SU-DHL-6 (cell line): Measurements from ENCODE around the gene PON1.

ENCODE experiments used
- H2AFZ ChIP-seq: fragments of 200-600 bp; sonication (generic); 2 replicates; pipeline ENCODE4 v1.6.1; 2014; ENCODE audit warnings: low read depth, mild to moderate bottlenecking, moderate library complexity, mixed read lengths, antibody characterized with exemption, low read length; ENCODE audit not compliant: severe bottlenecking
- H3F3A ChIP-seq: fragments of 200-600 bp; shearing (Covaris generic); 2 replicates; pipeline ENCODE4 v1.6.0; 2016; ENCODE audit warnings: antibody characterized with exemption, mild to moderate bottlenecking; ENCODE audit not compliant: insufficient read depth
- H3K27ac ChIP-seq: fragments of 200-600 bp; sonication (generic); 2 replicates; pipeline ENCODE4 v1.5.1; 2016; ENCODE audit warnings: low read depth, mild to moderate bottlenecking, low read length, moderate library complexity, mixed read lengths
- H3K27me3 ChIP-seq: fragments of 200-600 bp; sonication (generic), shearing (Covaris generic); 2 replicates; pipeline ENCODE4 v1.6.0; 2014; ENCODE audit warnings: mild to moderate bottlenecking, low read length
- H3K36me3 ChIP-seq: fragments of 200-600 bp; sonication (generic); 2 replicates; pipeline ENCODE4 v1.6.1; 2014; ENCODE audit warnings: mild to moderate bottlenecking, low read length, mixed read lengths
- H3K4me2 ChIP-seq: fragments of 300-600, 200-600 bp; shearing (Covaris generic), sonication (generic); 2 replicates; pipeline ENCODE4 v1.6.0; 2014; ENCODE audit warnings: low read length, low read depth, mild to moderate bottlenecking; ENCODE audit not compliant: poor library complexity, severe bottlenecking
- H3K4me3 ChIP-seq: fragments of 200-600 bp; sonication (generic); 2 replicates; pipeline ENCODE4 v1.5.1; 2014; ENCODE audit warnings: antibody characterized with exemption, low read length, mild to moderate bottlenecking, mixed read lengths; ENCODE audit not compliant: insufficient read depth, poor library complexity, severe bottlenecking
- H3K79me2 ChIP-seq: fragments of 200-600 bp; sonication (generic); 2 replicates; pipeline ENCODE4 v1.6.1; 2014; ENCODE audit warnings: mild to moderate bottlenecking, low read length, moderate library complexity; ENCODE audit not compliant: insufficient read depth
- H3K9ac ChIP-seq: fragments of 200-600 bp; sonication (generic); 2 replicates; pipeline ENCODE4 v1.7.0; 2014; ENCODE audit warnings: mild to moderate bottlenecking, low read length
- H3K9me2 ChIP-seq: fragments of 200-600 bp; sonication (generic); replicated peaks from 2 replicates; pipeline ENCODE4 v1.6.1; 2014; ENCODE audit warnings: low read length; ENCODE audit not compliant: insufficient read depth
- H3K9me3 ChIP-seq: fragments of 200-600 bp; sonication (generic); 2 replicates; pipeline ENCODE4 v1.6.1; 2014; ENCODE audit warnings: low read length, mixed read lengths; ENCODE audit not compliant: insufficient read depth
- H4K20me1 ChIP-seq: fragments of 200-600 bp; sonication (generic); 2 replicates; pipeline ENCODE4 v1.6.1; 2014; ENCODE audit warnings: low read depth, mild to moderate bottlenecking, antibody characterized with exemption, low read length, moderate library complexity, mixed read lengths
- EZH2phosphoT487 ChIP-seq: fragments of 200-600 bp; sonication (generic), shearing (Covaris generic); conservative IDR thresholded peaks from 2 replicates; pipeline ENCODE4 v1.6.1; 2018; ENCODE audit warnings: mild to moderate bottlenecking, antibody characterized with exemption, low read length, moderate library complexity, mixed read lengths
- TF ChIP-seq, protein P1 (sequence below): fragments of 200-600 bp; sonication (generic); IDR thresholded peaks from one replicate; pipeline ENCODE4 v1.5.1; 2017; ENCODE audit warnings: antibody characterized with exemption, mild to moderate bottlenecking, low read length, moderate library complexity; ENCODE audit not compliant: insufficient read depth, poor library complexity, severe bottlenecking

PON1 gene

DNA sequence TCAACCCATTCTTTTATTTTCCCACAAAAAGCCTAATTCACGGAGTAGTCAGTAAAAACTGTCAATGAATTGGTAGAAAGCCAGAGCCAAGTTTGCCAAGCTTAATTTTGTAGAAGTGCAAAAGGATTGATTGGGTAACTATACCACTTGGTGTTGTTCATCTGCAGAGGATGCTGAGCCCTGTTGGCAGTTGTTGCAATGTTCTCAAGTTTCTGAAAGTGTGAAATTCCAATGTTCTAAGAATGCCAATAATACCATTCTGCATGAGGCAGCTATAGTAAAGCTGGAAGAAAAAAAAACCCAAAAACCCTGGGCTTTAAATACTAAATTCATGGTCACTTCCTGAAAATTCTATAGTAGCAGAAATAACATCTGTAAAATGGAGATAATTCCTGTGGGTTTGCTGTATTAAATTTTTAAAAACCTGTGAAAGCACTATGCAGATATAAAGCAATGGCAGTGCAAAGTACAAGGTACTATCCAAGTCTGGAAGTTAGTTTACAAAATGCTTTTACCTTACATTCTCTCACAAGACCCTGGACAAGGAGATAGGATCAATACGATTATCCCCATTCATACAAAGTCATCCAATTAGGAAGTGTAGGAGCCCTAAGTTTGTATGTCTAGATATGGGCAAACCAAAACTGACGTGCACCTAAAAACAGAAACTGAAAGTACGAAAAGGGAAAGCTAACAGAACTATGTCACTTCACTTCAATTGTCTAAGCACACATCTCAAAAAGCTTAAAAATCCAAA, 6.0 kb upstream of the PON1 start:
- Histone ChIP-seq H3K79me2 (no peaks in the 10 kb centered on the region), H3K9me3 (no peaks in the 10 kb centered on the region), H4K20me1 (no peaks in the 10 kb centered on the region), H3K36me3 (no peaks in the 10 kb centered on the region), H3K27me3 (no peaks in the 10 kb centered on the region), H3K4me3 (no peak overlapping the region), H3K27ac (no peak overlapping the region), H3F3A (no peaks in the 10 kb centered on the region), H3K9me2 (no peaks in the 10 kb centered on the region), H3K4me2 (no peak overlapping the region), H2AFZ (no peak overlapping the region), H3K9ac (no peak overlapping the region)
- TF ChIP-seq, protein P1, sequence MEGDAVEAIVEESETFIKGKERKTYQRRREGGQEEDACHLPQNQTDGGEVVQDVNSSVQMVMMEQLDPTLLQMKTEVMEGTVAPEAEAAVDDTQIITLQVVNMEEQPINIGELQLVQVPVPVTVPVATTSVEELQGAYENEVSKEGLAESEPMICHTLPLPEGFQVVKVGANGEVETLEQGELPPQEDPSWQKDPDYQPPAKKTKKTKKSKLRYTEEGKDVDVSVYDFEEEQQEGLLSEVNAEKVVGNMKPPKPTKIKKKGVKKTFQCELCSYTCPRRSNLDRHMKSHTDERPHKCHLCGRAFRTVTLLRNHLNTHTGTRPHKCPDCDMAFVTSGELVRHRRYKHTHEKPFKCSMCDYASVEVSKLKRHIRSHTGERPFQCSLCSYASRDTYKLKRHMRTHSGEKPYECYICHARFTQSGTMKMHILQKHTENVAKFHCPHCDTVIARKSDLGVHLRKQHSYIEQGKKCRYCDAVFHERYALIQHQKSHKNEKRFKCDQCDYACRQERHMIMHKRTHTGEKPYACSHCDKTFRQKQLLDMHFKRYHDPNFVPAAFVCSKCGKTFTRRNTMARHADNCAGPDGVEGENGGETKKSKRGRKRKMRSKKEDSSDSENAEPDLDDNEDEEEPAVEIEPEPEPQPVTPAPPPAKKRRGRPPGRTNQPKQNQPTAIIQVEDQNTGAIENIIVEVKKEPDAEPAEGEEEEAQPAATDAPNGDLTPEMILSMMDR: no peak
- TF ChIP-seq EZH2phosphoT487: no peak

DNA sequence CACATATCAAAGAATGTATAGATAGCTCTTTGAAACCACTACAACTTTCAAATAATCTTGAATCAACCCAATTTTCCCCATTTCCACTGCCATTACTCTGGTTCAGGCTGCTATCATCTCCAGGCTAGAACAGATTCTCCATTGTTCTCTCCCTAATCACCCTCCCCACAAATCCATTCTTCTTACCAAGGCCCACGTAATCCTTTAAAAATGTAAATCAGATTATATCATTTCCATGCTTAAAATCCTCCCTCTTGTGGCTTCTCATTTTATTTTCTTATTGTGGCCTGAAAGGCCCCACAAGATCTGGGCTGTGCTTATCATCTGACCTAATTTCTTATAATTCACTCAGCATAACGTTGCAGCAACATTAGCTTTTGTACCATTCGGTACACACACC, 3.0 kb upstream of the PON1 start:
- TF ChIP-seq EZH2phosphoT487: no peak
- TF ChIP-seq, protein P1: no peak
- H3K27ac ChIP-seq: no peak overlapping the region

DNA sequence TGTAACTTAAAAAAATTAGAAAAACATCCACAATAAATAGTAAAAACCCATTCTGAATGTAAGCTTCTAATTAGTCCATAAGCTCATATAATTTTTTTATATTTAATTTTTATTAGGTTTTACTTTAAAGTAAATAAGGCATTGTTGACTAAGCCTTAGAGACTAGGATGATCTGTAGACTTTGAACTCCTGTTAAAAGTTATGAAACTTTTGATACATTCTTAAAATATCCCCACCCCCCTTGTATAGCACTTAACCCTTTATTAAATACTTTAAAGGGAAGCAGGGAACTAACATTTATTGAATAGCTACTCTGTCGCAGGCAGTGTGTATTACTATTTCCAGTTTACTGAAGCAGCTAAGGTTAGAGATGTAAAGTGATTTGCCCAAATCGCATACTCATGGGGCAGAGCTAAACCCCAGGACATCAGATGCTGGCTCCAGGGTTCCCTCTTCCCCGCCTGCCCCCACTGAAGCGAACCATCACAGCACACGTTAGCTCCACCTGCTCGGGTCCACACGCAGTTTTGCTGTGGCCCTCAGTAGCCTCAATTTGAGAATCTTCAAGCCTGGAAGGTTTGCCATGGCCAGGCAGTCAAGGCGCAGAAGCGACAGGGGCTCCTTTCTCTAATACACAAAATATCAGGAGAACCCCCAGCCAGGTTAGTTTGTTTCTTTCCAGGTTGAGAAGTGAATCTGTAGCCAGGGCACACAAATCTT, 762 bp downstream of the PON1 start:
- Histone ChIP-seq H3K27me3 (no peaks in the 10 kb centered on the region), H3K4me3 (no peak overlapping the region), H3K9ac (no peak overlapping the region), H3K9me3 (no peaks in the 10 kb centered on the region), H3K4me2 (no peak overlapping the region), H2AFZ (no peak overlapping the region), H3K27ac (no peak overlapping the region), H3K79me2 (no peaks in the 10 kb centered on the region), H3K36me3 (no peaks in the 10 kb centered on the region), H3F3A (no peaks in the 10 kb centered on the region), H4K20me1 (no peaks in the 10 kb centered on the region), H3K9me2 (no peaks in the 10 kb centered on the region)
- TF ChIP-seq EZH2phosphoT487: no peak
- TF ChIP-seq, protein P1: no peak

More for the DNA sequence above, 3.0 kb upstream of the PON1 start:
- H3K36me3 ChIP-seq: no peaks in the 10 kb centered on the region
- H3K9me3 ChIP-seq: no peaks in the 10 kb centered on the region
- no peaks in the 10 kb centered on the region for H3K27me3 ChIP-seq
- H4K20me1 ChIP-seq: no peaks in the 10 kb centered on the region
- no peaks in the 10 kb centered on the region for H3K79me2 ChIP-seq
- H3K4me2 ChIP-seq: no peak overlapping the region
- H3F3A ChIP-seq: no peaks in the 10 kb centered on the region
- no peaks in the 10 kb centered on the region for H3K9me2 ChIP-seq
- no peak overlapping the region for H3K9ac ChIP-seq
- no peak overlapping the region for H2AFZ ChIP-seq
- H3K4me3 ChIP-seq: no peak overlapping the region
